SKM-1 treated with dmso at 0.1 percent for 144 hours (cell line): Measurements from ENCODE around the gene AIF1.

Experiments used
- DNase-seq: peaks from one replicate; lab custom pipeline; 2025; ENCODE audit not compliant: unreplicated experiment; lab: John Stamatoyannopoulos, UW

AIF1 gene

DNA sequence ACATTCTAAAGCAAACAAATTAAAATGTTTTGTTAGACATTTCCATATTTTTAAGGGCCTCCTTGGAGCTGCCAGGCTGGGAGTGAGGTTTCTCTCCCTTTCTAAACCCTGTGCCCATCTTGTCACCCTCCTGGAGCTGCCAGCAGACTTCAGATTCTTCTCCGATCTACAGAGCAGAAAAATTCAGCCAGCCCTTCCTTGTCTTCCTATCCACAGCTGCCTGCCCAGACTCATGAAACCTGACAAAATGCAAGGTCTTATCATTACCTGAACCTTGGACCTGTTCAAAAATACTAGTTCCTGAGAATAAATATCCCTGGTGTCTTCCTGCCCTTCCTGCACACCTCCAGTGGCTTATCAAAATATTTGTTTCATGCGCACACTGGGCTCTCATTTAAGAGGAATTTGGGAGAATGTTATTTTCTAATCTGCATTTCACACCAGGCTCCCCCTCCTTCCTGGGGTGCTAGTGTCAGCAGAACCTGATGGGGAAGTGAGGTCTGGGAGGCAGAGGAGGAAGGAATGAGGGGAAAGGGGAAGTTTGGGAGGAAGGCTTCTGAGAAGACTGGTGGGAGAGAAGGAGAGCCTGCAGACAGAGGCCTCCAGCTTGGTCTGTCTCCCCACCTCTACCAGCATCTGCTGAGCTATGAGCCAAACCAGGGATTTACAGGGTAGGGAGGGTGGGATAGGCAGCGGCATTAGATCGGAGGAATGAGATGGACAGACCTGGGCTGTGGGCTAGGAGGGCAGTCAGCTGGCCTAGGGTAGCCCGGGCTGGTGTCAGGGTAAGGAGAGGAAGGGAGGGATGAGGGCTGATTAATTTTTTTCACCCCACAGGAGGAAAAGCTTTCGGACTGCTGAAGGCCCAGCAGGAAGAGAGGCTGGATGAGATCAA, at the start of gene AIF1:
Gene AIF1 (plus strand): TSS at position 551 of the 895 bp plus-strand sequence. CDS start 96 bp downstream, at position 647.
- peak; percentile 64 for DNase-seq

DNA sequence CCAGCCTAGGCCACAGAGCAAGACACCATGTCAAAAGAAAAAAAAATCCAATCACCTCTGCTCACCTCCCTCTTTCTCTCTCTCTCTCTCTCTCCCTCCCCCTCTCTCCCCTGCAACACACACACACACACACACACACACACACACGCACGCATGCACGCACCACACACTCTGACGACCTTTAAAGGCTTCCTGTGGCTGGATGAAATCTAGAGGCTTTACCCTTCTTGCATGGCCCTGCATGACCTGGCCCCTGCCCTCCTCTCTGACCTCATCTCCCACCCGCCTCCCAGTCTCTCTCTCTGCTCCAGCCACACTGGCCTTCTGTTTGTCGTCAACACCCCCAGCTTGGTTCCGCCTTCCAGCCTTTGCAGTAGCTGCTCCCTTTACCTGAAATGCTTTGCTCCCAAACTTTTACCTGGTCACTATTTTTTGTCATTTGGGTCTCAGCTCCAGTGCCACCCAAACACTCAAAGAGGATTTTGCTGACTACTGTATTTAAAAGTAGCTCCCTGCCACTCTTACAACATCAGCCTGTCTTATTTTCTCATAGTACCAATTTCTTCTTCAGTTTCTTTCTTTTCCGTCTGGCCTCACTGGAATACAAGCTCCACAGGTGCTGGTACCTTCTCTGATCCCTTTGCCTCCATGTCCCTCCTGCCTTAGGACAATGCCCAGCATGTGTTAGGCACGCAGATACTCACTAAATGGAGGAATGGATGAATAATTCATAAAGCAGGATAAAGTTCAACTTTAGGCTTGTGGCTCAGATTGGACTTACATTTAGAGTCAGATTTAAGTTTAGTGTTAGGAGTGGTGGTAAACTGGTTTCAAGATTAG, 47.3 kb upstream of the AIF1 start:
- DNase-seq = no peak

DNA sequence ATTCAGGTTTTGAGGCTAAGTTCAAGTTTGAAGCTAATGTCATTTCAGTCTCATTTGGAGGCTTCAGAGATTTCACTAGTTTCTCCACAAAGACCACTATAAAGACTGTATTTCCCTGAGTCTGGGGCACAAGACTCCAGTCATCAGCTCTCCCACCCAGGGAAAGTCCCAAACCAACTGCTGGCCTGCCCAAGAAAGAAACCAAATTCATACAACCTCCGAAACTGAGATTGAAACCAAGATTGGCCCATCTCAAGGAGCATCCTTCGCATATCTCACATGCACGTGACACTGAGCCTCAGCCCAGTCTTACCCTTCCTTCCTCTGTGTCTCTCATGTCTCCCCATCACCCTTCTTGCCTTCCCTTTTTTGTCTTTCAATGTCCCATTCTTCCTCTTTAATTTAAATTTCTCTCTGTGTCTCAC, 46.5 kb upstream of the AIF1 start:
- no peak for DNase-seq

DNA sequence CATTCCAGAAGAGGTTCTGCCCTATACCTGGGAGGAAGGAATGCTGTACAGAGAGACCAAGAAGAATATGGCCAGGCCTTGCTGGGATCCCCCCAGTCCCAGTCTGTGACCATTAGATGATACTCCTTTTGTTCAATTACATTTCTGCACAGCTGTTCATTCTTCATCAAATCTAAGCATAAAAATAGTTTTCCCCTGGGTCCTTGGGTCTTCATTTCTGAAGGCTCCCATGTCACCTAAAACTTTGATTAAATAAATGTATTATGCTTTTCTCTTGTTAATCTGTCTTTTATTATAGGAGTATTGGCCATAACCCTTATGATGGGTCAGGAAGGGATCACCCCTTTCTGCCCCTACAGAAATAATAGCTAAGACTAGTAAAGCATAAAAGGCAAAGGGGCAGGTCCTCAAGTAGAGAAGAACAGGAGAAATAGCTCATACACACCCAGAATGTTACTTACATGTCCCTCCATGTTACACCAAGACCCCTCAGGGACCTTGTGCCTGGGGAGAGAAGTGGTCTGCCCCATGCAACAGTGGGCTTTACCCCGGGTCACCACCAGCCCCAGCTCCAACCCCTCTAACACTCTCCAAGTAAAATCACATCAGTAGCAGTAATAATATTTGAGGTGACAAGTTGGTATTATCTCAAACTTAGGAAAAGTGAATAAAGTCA, 45.0 kb upstream of the AIF1 start:
- no peak for DNase-seq

DNA sequence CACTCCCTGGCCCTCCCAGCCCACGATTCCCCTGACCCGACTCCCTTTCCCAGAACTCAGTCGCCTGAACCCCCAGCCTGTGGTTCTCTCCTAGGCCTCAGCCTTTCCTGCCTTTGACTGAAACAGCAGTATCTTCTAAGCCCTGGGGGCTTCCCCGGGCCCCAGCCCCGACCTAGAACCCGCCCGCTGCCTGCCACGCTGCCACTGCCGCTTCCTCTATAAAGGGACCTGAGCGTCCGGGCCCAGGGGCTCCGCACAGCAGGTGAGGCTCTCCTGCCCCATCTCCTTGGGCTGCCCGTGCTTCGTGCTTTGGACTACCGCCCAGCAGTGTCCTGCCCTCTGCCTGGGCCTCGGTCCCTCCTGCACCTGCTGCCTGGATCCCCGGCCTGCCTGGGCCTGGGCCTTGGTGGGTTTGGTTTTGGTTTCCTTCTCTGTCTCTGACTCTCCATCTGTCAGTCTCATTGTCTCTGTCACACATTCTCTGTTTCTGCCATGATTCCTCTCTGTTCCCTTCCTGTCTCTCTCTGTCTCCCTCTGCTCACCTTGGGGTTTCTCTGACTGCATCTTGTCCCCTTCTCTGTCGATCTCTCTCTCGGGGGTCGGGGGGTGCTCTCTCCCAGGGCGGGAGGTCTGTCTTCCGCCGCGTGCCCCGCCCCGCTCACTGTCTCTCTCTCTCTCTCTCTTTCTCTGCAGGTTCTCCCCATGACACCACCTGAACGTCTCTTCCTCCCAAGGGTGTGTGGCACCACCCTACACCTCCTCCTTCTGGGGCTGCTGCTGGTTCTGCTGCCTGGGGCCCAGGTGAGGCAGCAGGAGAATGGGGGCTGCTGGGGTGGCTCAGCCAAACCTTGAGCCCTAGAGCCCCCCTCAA, 42.8 kb upstream of the AIF1 start, which contains the start of gene LTA:
Gene LTA (plus strand): TSS at position 249 of the 871 bp plus-strand sequence. CDS start 454 bp downstream, at position 703.
- DNase-seq = no peak

DNA sequence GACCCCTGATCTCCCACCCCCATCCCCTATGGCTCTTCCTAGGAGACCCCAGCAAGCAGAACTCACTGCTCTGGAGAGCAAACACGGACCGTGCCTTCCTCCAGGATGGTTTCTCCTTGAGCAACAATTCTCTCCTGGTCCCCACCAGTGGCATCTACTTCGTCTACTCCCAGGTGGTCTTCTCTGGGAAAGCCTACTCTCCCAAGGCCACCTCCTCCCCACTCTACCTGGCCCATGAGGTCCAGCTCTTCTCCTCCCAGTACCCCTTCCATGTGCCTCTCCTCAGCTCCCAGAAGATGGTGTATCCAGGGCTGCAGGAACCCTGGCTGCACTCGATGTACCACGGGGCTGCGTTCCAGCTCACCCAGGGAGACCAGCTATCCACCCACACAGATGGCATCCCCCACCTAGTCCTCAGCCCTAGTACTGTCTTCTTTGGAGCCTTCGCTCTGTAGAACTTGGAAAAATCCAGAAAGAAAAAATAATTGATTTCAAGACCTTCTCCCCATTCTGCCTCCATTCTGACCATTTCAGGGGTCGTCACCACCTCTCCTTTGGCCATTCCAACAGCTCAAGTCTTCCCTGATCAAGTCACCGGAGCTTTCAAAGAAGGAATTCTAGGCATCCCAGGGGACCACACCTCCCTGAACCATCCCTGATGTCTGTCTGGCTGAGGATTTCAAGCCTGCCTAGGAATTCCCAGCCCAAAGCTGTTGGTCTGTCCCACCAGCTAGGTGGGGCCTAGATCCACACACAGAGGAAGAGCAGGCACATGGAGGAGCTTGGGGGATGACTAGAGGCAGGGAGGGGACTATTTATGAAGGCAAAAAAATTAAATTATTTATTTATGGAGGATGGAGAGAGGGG, 41.6 kb upstream of the AIF1 start:
- DNase-seq = no peak

DNA sequence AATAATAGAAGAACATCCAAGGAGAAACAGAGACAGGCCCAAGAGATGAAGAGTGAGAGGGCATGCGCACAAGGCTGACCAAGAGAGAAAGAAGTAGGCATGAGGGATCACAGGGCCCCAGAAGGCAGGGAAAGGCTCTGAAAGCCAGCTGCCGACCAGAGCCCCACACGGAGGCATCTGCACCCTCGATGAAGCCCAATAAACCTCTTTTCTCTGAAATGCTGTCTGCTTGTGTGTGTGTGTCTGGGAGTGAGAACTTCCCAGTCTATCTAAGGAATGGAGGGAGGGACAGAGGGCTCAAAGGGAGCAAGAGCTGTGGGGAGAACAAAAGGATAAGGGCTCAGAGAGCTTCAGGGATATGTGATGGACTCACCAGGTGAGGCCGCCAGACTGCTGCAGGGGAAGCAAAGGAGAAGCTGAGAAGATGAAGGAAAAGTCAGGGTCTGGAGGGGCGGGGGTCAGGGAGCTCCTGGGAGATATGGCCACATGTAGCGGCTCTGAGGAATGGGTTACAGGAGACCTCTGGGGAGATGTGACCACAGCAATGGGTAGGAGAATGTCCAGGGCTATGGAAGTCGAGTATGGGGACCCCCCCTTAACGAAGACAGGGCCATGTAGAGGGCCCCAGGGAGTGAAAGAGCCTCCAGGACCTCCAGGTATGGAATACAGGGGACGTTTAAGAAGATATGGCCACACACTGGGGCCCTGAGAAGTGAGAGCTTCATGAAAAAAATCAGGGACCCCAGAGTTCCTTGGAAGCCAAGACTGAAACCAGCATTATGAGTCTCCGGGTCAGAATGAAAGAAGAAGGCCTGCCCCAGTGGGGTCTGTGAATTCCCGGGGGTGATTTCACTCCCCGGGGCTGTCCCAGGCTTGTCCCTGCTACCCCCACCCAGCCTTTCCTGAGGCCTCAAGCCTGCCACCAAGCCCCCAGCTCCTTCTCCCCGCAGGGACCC, 40.6 kb upstream of the AIF1 start:
- DNase-seq = no peak

DNA sequence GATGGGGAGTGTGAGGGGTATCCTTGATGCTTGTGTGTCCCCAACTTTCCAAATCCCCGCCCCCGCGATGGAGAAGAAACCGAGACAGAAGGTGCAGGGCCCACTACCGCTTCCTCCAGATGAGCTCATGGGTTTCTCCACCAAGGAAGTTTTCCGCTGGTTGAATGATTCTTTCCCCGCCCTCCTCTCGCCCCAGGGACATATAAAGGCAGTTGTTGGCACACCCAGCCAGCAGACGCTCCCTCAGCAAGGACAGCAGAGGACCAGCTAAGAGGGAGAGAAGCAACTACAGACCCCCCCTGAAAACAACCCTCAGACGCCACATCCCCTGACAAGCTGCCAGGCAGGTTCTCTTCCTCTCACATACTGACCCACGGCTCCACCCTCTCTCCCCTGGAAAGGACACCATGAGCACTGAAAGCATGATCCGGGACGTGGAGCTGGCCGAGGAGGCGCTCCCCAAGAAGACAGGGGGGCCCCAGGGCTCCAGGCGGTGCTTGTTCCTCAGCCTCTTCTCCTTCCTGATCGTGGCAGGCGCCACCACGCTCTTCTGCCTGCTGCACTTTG, 39.6 kb upstream of the AIF1 start, which contains the start of gene TNF:
Gene TNF (plus strand): TSS at position 231 of the 567 bp plus-strand sequence. CDS start 177 bp downstream, at position 408.
- DNase-seq = no peak

DNA sequence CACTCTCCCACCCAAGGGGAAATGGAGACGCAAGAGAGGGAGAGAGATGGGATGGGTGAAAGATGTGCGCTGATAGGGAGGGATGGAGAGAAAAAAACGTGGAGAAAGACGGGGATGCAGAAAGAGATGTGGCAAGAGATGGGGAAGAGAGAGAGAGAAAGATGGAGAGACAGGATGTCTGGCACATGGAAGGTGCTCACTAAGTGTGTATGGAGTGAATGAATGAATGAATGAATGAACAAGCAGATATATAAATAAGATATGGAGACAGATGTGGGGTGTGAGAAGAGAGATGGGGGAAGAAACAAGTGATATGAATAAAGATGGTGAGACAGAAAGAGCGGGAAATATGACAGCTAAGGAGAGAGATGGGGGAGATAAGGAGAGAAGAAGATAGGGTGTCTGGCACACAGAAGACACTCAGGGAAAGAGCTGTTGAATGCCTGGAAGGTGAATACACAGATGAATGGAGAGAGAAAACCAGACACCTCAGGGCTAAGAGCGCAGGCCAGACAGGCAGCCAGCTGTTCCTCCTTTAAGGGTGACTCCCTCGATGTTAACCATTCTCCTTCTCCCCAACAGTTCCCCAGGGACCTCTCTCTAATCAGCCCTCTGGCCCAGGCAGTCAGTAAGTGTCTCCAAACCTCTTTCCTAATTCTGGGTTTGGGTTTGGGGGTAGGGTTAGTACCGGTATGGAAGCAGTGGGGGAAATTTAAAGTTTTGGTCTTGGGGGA, 38.9 kb upstream of the AIF1 start:
- no peak for DNase-seq

DNA sequence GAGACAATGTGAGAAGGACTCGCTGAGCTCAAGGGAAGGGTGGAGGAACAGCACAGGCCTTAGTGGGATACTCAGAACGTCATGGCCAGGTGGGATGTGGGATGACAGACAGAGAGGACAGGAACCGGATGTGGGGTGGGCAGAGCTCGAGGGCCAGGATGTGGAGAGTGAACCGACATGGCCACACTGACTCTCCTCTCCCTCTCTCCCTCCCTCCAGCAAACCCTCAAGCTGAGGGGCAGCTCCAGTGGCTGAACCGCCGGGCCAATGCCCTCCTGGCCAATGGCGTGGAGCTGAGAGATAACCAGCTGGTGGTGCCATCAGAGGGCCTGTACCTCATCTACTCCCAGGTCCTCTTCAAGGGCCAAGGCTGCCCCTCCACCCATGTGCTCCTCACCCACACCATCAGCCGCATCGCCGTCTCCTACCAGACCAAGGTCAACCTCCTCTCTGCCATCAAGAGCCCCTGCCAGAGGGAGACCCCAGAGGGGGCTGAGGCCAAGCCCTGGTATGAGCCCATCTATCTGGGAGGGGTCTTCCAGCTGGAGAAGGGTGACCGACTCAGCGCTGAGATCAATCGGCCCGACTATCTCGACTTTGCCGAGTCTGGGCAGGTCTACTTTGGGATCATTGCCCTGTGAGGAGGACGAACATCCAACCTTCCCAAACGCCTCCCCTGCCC, 38.0 kb upstream of the AIF1 start:
- DNase-seq = no peak

DNA sequence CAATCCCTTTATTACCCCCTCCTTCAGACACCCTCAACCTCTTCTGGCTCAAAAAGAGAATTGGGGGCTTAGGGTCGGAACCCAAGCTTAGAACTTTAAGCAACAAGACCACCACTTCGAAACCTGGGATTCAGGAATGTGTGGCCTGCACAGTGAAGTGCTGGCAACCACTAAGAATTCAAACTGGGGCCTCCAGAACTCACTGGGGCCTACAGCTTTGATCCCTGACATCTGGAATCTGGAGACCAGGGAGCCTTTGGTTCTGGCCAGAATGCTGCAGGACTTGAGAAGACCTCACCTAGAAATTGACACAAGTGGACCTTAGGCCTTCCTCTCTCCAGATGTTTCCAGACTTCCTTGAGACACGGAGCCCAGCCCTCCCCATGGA, 37.5 kb upstream of the AIF1 start:
- no peak for DNase-seq

DNA sequence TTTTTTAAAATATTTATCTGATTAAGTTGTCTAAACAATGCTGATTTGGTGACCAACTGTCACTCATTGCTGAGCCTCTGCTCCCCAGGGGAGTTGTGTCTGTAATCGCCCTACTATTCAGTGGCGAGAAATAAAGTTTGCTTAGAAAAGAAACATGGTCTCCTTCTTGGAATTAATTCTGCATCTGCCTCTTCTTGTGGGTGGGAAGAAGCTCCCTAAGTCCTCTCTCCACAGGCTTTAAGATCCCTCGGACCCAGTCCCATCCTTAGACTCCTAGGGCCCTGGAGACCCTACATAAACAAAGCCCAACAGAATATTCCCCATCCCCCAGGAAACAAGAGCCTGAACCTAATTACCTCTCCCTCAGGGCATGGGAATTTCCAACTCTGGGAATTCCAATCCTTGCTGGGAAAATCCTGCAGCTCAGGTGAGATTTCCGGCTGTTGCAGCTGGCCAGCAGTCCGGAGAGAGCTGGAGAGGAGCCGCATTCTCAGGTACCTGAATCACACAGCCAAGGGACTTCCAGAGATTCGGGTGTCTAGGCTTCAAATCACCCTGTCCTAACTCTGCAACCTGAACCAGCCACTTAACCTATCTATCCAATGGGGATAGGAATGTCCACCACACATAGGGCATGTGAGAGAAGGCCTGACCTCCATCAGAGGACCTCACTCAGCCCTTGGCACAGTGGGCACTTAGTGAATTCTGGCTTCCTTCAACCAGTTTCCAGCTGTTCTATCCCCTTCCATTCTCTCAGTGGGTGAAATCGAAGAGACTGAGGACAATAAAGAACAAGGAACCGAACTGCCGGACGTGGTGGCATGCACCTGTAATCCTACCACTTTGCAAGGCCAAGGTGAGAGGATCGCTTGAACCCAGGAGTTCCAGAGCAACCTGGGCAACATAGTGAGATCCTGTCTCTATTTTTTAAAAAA, 36.6 kb upstream of the AIF1 start:
- no peak for DNase-seq

DNA sequence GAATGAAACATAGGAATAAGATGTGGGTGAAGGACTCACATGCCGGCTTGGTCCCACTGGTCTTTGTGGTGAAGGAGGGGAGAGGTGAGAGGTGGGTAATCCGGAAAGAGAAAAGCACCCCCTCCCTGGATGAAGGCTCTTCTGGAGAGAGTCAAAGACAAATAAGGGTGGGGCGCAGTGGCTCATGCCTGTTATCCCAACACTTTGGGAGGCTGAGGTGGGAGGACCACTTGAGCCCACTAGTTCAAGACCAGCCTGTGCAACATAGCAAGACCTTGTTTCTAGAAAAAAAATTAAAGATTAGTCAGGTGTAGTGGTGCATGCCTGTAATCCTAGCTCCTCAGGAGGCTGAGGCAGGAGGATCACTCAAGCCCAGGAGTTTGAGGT, 35.9 kb upstream of the AIF1 start:
- DNase-seq = no peak

DNA sequence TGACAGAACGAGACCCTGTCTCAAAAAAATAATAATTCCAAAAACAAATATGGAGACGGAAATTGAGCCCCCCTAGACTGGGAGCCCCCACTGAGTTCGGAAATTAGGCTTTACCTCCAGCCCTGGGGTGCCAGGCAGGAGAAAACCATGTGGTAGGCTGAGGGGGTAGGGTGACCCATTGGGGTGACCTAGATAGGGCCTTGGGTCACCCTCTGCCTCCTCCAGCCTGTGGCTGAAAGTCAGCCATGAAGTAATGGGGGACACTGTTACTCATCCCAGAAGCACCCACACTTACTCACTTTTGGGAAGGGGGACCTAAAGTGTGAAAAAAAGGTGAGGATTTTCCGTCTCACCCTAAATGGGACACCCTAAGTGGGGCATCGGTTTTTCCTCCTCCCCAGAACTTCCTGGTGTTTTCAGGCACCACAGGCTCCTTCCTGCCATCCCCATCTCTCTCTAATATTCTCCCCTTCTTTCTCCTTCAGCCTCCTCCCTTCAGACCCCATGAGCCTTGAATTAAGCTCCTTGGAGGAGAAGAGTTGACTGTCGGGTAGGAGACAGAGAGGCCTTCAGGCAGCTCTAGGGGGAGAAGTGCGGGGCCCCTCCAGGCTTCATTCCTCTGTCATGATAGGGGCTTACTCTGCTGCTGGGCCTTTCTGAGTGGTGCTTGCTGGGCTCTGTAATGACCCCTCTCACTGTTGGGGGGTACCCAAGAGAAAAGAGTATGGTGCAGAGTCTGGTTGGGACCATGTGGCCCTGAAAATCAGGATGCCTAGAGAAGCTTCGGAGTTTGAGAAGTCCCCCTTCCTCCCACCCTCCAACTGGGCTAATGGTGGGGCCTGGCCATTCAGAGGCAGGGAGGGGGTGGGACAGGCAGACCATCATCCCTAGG, 35.2 kb upstream of the AIF1 start:
- no peak for DNase-seq

DNA sequence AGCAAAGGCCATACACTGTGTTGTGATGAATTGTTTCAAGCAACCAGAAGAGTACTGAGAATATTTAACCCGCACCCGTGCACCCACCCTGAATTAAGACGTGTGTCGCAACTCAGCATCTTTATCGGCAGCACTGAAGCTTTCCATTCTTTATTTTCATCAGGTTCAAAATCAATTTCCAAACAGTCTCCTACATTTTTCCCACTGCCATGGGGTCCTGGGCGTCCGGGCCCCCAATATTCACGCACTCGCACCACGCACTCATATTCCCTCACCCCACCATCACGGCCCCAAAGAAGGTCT, 34.6 kb upstream of the AIF1 start:
- DNase-seq = no peak
